ENCODE measurements around the gene LRPPRC. TPM values are rescaled to one million over a fixed set of nuclear protein-coding genes. Genes with fewer than 3 reads are reported as not detected.

LRPPRC gene
- total and polyA plus RNA-seq, 2 donors (not counting 3 experiments of a cell fraction or from before 2014, with no cell fraction given): 22.6 to 94.0 TPM

- no peaks in the 10 kb centered on the region for H3K36me3 ChIP-seq (ENCODE audit: control insufficient read depth in 2 of 2, extremely low read depth in 1 of 2, insufficient read depth in 2 of 2, low read length in 2 of 2)
- H3K4me3 ChIP-seq (replicated peaks in 1 of 3; ENCODE audit: insufficient read depth in 1 of 3, low read depth in 1 of 3, low read length in 3 of 3): no peak overlapping the region
- peaks cover 4 to 5% of the 10 kb centered on the region in 2 experiments for H3K27me3 ChIP-seq (ENCODE audit: control insufficient read depth in 2 of 2, insufficient read depth in 2 of 2, low read length in 2 of 2)
- no peaks in the 10 kb centered on the region for H3K9me1 ChIP-seq (replicated peaks; ENCODE audit: control insufficient read depth, extremely low read depth, insufficient read depth, low read length)
- TF ChIP-seq EZH2 (IDR thresholded peaks at IDR 0.05; ENCODE audit: borderline replicate concordance, low read depth, low read length, severe bottlenecking) (no peak), MAX (IDR thresholded peaks at IDR 0.05; ENCODE audit: insufficient read depth, insufficient read length) (no peak), MYC (IDR thresholded peaks at IDR 0.05; ENCODE audit: low read depth, low read length) (no peak), POLR2A (IDR thresholded peaks at IDR 0.05; ENCODE audit: low read depth, low read length) (no peak), POLR2AphosphoS5 (IDR thresholded peaks at IDR 0.05; ENCODE audit: insufficient read depth, low read depth, low read length) (no peak), GATA2 (IDR thresholded peaks at IDR 0.05; ENCODE audit: insufficient read depth, insufficient read length, low read depth, low read length) (no peak), CTCF (IDR thresholded peaks at IDR 0.05; ENCODE audit: extremely low read depth in 1 of 2, insufficient read depth in 1 of 2, low read depth in 1 of 2, low read length in 2 of 2) (no peak), JUN (IDR thresholded peaks at IDR 0.05; ENCODE audit: borderline replicate concordance, insufficient read depth, insufficient read length, low read depth) (no peak), FOS (IDR thresholded peaks at IDR 0.05; ENCODE audit: borderline replicate concordance, insufficient read depth, low read length) (no peak)
- FAIRE-seq (no peak), DNase-seq (ENCODE audit: low read depth, low spot score) (no peak)
- no TSS peak for BruUV-seq (replicated peaks)
- ChIA-PET POLR2A (no interaction called here), CTCF (interaction anchor here (1.0 kb wide), 1 partner anchor 9 kb away, joined by 3 read pairs; no protein-coding TSS in a partner anchor)
- H3K4me1 ChIP-seq (ENCODE audit: control insufficient read depth, extremely low read depth, insufficient read depth, low read length): no peaks in the 10 kb centered on the region
- intact Hi-C loops (cut with micrococcal nuclease): no loop called here
- H2AFZ ChIP-seq (ENCODE audit: low read depth, low read length): no peak overlapping the region
- dilution Hi-C loops (cut with MboI; ENCODE audit: extremely low pct_ligation_motif_present, low sequenced_read_pairs): no loop called here
- H3K79me2 ChIP-seq (ENCODE audit: control insufficient read depth, insufficient read depth, low read length): no peaks in the 10 kb centered on the region
- no peak overlapping the region for H3K27ac ChIP-seq (ENCODE audit: insufficient read depth, low read depth, low read length)
- H3K9ac ChIP-seq (replicated peaks; ENCODE audit: extremely low read depth, insufficient read depth, low read length): no peak overlapping the region
- H4K20me1 ChIP-seq (replicated peaks; ENCODE audit: control insufficient read depth, extremely low read depth, insufficient read depth, low read length): no peaks in the 10 kb centered on the region
- H3K4me2 ChIP-seq (ENCODE audit: insufficient read depth, low read length): no peak overlapping the region
- no peaks in the 10 kb centered on the region for H3K9me3 ChIP-seq (replicated peaks; ENCODE audit: control insufficient read depth, insufficient read depth, low read length)
These were observed 154.8 kb downstream of the LRPPRC start for GRCh38 chr2:43840965-43841364.
